ENCODE data around the gene EFCC1.

Gene EFCC1

GRCh38 chr3:129007792-129008191 is 6.7 kb downstream of the EFCC1 start:
- H3K27ac ChIP-seq: no peak overlapping the region
- no peak for TF ChIP-seq CTCF (conservative IDR thresholded peaks at IDR 0.05)

GRCh38 chr3:129009266-129009665 is 8.2 kb downstream of the EFCC1 start:
- TF ChIP-seq CTCF (conservative IDR thresholded peaks at IDR 0.05): no peak
- H3K27ac ChIP-seq: no peak overlapping the region

DNA sequence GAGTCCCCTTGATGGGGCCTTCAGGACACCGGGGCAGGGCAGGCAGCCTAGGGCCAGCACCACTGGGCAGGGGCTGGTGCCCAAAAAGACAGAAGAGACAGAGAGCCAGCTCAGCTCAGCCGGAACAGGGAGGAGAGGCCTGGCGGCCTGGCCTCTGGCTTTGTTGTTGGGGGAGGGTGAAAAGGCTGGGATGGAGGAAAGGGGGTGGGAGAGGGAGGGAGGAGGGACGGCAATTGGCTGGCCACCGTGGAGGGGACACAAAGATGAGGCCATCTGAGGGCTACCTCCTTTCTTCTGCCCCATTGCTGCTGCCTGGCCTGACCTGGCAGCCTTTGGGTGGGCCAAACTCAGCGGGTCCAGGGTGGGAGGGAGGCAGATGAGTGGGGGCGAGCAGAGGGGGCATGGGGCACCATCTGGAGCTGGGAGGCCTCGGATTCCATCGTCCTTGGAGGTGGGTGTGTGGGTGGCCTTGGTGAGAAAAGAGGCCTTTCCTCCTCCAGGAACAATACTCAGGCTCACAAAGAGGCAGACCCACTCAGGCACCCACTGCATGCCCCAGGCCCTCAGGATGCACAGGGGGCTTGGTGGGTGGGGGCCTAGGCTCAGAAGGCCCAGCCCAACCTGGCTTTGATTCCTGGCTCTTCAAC is 9.3 kb downstream of the EFCC1 start:
- TF ChIP-seq CTCF (conservative IDR thresholded peaks at IDR 0.05): no peak
- no peak overlapping the region for H3K27ac ChIP-seq

GRCh38 chr3:129013491-129013891 is 12.4 kb downstream of the EFCC1 start:
- no peak for TF ChIP-seq CTCF (conservative IDR thresholded peaks at IDR 0.05)
- no peak overlapping the region for H3K27ac ChIP-seq

GRCh38 chr3:129014148-129014547 is 13.0 kb downstream of the EFCC1 start:
- no peak for TF ChIP-seq CTCF (conservative IDR thresholded peaks at IDR 0.05)
- no peak overlapping the region for H3K27ac ChIP-seq

DNA sequence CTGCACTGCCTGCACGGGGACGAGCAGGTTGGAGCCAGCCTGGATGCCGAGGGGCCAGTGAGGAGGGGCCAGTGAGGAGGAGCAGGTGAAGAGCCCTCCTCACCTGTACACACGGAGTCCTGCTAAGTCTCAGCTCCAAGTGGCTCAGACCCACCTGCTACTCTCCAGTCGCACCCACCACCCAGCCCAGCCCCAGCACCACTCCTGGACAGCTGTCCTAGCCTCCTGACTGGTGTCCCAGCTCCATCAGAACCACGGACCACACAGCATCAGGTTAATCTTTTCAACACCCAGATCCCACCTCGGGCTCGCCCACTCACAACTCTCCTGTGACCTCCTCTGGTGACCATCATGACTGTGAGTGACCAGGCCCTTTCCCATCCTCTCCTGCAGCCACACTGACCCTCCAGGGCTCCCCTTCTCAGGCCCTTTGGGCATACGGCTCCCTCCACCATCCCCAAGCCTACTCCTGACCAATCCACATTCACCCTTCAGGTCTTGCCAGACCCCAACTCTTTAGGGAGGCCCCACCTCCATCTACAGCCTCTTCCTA is 13.8 kb downstream of the EFCC1 start:
- no peak overlapping the region for H3K27ac ChIP-seq

More for the DNA sequence above, 13.8 kb downstream of the EFCC1 start:
- TF ChIP-seq CTCF (conservative IDR thresholded peaks at IDR 0.05): no peak

Data from VCaP (cell line).